AG09319 (cell line): Measurements from ENCODE around the gene RSPH10B2.
"Not testable (repeated sequence)": the region's sequence is repeated elsewhere in the genome, so short reads cannot be mapped to it uniquely, and the experiment has no call there.

Source experiments
- DNase-seq: peaks from one replicate; pipeline ENCODE4 v3.0.0-alpha.2; 2010; ENCODE audit warnings: low read depth; ENCODE audit errors: extremely low read depth
- CTCF ChIP-seq: IDR thresholded peaks from 2 replicates; pipeline ENCODE4 v1.5.1; 2011; ENCODE audit warnings: low read depth, mild to moderate bottlenecking, inconsistent platforms, low read length, moderate library complexity

The RSPH10B2 gene

GRCh38 chr7:6831018-6831725 lies 77.3 kb downstream of the RSPH10B2 start:
- TF ChIP-seq CTCF: no peak
- DNase-seq: no peak

GRCh38 chr7:6833636-6834035 lies 79.7 kb downstream of the RSPH10B2 start:
- no peak for DNase-seq
- no peak for TF ChIP-seq CTCF

GRCh38 chr7:6835521-6835920 lies 81.6 kb downstream of the RSPH10B2 start:
- DNase-seq: not testable (repeated sequence)

- DNase-seq: not testable (repeated sequence)
These were observed 83.2 kb downstream of the RSPH10B2 start for GRCh38 chr7:6837081-6837480.

GRCh38 chr7:6842278-6842921 lies 88.5 kb downstream of the RSPH10B2 start:
- not testable (repeated sequence) for DNase-seq

- DNase-seq: not testable (repeated sequence)
These were observed 89.2 kb downstream of the RSPH10B2 start for GRCh38 chr7:6843092-6843491.

GRCh38 chr7:6843654-6844053 lies 89.8 kb downstream of the RSPH10B2 start:
- not testable (repeated sequence) for DNase-seq

GRCh38 chr7:6845971-6846449 lies 92.1 kb downstream of the RSPH10B2 start:
- DNase-seq: not testable (repeated sequence)

- DNase-seq: not testable (repeated sequence)
These were observed 93.8 kb downstream of the RSPH10B2 start for GRCh38 chr7:6847751-6848150.
